Testis (tissue), 3 donors: Measurements from ENCODE around the gene DNAJB5. TPM values are rescaled to one million over a fixed set of nuclear protein-coding genes. Genes with fewer than 3 reads are reported as not detected.

ENCODE experiments used
- DNase-seq: peaks from one replicate; pipeline ENCODE4 v3.0.0-alpha.2; 2019
- H3K27ac ChIP-seq, 2 donors: fragments of 200-600 bp; sonication (generic); one replicate each; pipeline ENCODE4 v1.5.1; 2019
- H3K27me3 ChIP-seq: fragments of 200-600 bp; sonication (generic); one replicate; pipeline ENCODE4 v1.5.1; 2019
- H3K36me3 ChIP-seq: fragments of 200-600 bp; sonication (generic); one replicate; pipeline ENCODE4 v1.5.1; 2017; ENCODE audit warnings: low read depth; ENCODE audit errors: missing control alignments
- H3K4me1 ChIP-seq: fragments of 200-600 bp; sonication (generic); one replicate; pipeline ENCODE4 v1.5.1; 2019
- H3K4me3 ChIP-seq, 2 donors: fragments of 200-600 bp; sonication (generic); one replicate each; pipeline ENCODE4 v1.5.1; 2017 to 2019
- H3K9me3 ChIP-seq: fragments of 200-600 bp; sonication (generic); one replicate; pipeline ENCODE4 v1.5.1; 2017
- POLR2A ChIP-seq: fragments of 450-650 bp; IDR thresholded peaks from one replicate; pipeline ENCODE4 v1.6.1; 2017; ENCODE audit warnings: antibody characterized with exemption, mild to moderate bottlenecking, moderate library complexity
- WGBS, 2 donors: methylation state at CpG; one replicate each; pipeline ENCODE4 v1.1.5; 2018; 5-methylcytosine and 5-hydroxymethylcytosine counted together
- intact Hi-C: fragments of 100-400 bp; cut with DNase I; formaldehyde crosslinking; loops from one replicate; pipeline ENCODE4 v1.15.1; 2023; ENCODE audit warnings: low total_unique reads
- polyA plus RNA-seq: library from polyadenylated mRNA; stranded (reverse); fragments of 350-450 nt; fragmentation: Illumina TruSeq; extraction: RNeasy Lipid Tissue Mini Kit (QIAGEN cat#74804); gene quantifications from one replicate; pipeline ENCODE4 v1.2.3, GENCODE V29; 2014; ENCODE audit warnings: low read depth, low replicate concordance; ENCODE audit not compliant: insufficient read depth
- total RNA-seq, 2 donors: library from RNA; depleted of rRNA; stranded (reverse); fragments of >200 nt; gene quantifications; one replicate each; pipeline ENCODE4 v1.2.3, GENCODE V29; 2016
- TF ChIP-seq, protein P1 (sequence below), 3 experiments: fragments of 450-650 bp in 2 of 3; fragments of 200-600 bp in 1 of 3; sonication (generic) in 1 of 3; IDR thresholded peaks; one replicate each; pipeline ENCODE4 v1.5.1; 2016 to 2019; ENCODE audit warnings: antibody characterized with exemption in 3 of 3, mild to moderate bottlenecking in 2 of 3, moderate library complexity in 1 of 3

The DNAJB5 gene
- total and polyA plus RNA-seq, 3 donors from 2014 or later = 44.0 to 49.9 (median 47.7) TPM

DNA sequence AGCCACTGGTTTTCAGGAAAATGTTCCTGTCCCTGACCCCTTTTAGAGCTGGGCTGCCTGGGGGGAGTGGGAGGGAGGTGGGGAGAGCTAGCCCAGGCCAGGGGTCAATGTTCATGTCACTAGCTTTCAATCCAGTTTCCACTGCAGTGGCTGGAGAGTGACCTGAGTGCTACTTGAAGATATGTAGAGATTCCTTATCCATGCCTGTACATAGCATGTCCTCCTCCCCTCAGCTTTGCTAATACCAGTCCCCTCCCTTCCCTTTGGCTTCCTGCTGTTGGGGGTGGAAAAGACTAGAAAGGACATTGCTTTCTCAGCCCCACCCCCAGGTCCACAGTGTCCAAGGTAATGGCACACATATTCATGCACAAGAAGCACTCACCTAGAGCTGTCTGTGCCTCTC lies 7.8 kb downstream of the DNAJB5 start:
- Histone ChIP-seq H3K4me3 (no peak overlapping the region), H3K27me3 (no peaks in the 10 kb centered on the region), H3K27ac (no peak overlapping the region), H3K36me3 (no peaks in the 10 kb centered on the region), H3K4me1 (peaks cover 31% of the 10 kb centered on the region), H3K9me3 (no peaks in the 10 kb centered on the region)
- no peak for DNase-seq
- intact Hi-C loops = loop anchor here (10.0 kb wide), 1 partner anchor 107 kb away; the partner anchor contains the start of gene STOML2
- TF ChIP-seq, protein P1, sequence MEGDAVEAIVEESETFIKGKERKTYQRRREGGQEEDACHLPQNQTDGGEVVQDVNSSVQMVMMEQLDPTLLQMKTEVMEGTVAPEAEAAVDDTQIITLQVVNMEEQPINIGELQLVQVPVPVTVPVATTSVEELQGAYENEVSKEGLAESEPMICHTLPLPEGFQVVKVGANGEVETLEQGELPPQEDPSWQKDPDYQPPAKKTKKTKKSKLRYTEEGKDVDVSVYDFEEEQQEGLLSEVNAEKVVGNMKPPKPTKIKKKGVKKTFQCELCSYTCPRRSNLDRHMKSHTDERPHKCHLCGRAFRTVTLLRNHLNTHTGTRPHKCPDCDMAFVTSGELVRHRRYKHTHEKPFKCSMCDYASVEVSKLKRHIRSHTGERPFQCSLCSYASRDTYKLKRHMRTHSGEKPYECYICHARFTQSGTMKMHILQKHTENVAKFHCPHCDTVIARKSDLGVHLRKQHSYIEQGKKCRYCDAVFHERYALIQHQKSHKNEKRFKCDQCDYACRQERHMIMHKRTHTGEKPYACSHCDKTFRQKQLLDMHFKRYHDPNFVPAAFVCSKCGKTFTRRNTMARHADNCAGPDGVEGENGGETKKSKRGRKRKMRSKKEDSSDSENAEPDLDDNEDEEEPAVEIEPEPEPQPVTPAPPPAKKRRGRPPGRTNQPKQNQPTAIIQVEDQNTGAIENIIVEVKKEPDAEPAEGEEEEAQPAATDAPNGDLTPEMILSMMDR (IDR thresholded peaks at IDR 0.05) = no peak
- TF ChIP-seq POLR2A = no peak

DNA sequence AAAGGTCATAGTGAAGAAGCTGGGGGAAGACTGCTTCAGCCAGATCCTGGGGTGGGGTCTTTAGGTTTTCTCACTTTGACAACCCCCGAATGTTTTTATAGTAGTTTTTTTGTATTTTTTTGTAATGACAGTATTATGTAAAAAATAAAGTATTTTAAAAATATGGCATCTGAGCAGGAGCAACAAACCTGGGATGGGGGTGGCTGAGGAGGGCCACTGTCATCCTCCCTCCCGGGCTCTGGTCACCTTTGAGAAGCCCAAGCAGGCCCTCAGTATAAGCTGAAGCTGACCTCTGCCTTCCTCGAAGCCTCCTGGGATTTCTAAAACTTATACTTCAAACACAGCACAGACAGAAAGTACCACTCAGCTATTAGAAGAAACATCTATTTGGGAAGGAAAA lies 8.7 kb downstream of the DNAJB5 start:
- Histone ChIP-seq H3K4me1 (peaks cover 22% of the 10 kb centered on the region), H3K9me3 (no peaks in the 10 kb centered on the region), H3K36me3 (no peaks in the 10 kb centered on the region), H3K27ac (no peak overlapping the region), H3K27me3 (no peaks in the 10 kb centered on the region), H3K4me3 (no peak overlapping the region)
- TF ChIP-seq, protein P1 (IDR thresholded peaks at IDR 0.05) = no peak
- no peak for TF ChIP-seq POLR2A
- 83% methylated on average over 3 of the region's 3 CpGs for WGBS, 2 donors
- no peak for DNase-seq
- intact Hi-C loops = loop anchor here (10.0 kb wide), 1 partner anchor 107 kb away; the partner anchor contains the start of gene STOML2

DNA sequence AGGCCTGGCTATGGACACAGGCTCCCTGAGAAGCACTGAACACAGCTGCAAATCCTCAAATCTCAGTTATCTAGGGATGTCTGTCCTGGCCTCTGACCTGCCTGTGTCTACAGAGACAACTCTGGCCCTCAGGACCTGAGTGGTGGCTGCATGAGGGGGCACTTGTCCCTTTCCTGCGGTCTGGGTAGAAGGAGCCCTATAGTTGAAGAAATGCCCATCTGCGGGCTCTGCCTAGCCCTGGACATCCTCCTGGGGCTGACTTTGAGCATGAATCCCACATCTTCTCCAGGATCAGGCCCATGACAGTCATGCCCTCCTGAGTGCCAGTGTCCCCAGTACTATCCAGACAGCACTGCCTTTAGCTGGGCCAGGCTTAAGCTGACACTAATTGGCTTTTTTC lies 10.0 kb downstream of the DNAJB5 start:
- TF ChIP-seq POLR2A = no peak
- TF ChIP-seq, protein P1 (IDR thresholded peaks at IDR 0.05) = no peak
- intact Hi-C loops = loop anchor here (10.0 kb wide), 1 partner anchor 105 kb away; the partner anchor contains the start of gene STOML2
- H3K36me3 ChIP-seq = no peaks in the 10 kb centered on the region
- no peak for DNase-seq
- no peak overlapping the region for H3K4me3 ChIP-seq
- peaks cover 9% of the 10 kb centered on the region for H3K4me1 ChIP-seq
- no peaks in the 10 kb centered on the region for H3K9me3 ChIP-seq
- 80 to 100% methylated on average over 1 to 2 of the region's 2 CpGs for WGBS, 2 donors
- H3K27ac ChIP-seq = no peak overlapping the region
- H3K27me3 ChIP-seq = no peaks in the 10 kb centered on the region

DNA sequence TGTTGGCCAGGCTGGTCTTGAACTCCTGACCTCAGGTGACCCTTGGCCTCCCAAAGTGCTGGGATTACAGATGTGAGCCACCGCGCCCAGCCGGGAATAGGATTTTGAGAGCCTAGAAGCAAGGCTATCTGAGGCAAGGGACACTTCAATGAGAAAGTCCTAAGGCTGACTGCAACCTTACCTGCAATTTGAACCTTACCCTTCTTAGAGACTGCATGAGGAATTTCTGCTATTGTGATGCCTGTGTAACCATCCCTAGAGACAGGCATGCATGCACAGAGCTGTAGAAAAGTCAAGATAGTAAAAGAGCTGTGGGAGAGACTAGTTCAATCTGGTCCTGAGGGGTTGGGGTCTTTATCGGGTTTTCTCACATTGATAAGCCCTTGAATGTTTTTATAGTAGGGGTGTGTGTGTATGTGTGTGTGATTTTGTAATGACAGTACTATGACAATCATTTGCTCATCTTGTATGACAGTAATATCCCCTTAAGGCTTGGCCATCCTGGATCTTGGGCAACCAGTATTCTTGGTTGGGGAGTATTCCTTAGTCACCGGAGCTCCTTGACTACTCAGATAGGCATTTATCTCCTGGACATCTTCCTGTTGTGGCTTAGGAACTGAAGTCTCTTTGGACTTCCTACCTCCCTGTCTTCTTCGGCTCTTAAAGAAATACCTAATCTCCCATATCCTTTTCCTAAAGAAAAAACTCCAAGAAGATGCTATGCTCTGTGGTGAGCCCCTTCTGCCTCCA lies 11.2 kb downstream of the DNAJB5 start:
- intact Hi-C loops = no loop called here
- Histone ChIP-seq H3K36me3 (no peaks in the 10 kb centered on the region), H3K27me3 (no peaks in the 10 kb centered on the region), H3K4me3 (no peak overlapping the region), H3K9me3 (no peaks in the 10 kb centered on the region), H3K27ac (no peak overlapping the region), H3K4me1 (no peaks in the 10 kb centered on the region)
- whole genome bisulfite sequencing, 2 donors = 90% methylated on average over 6 of the region's 6 CpGs
- TF ChIP-seq, protein P1 (IDR thresholded peaks at IDR 0.05) = no peak
- TF ChIP-seq POLR2A = no peak
- no peak for DNase-seq

DNA sequence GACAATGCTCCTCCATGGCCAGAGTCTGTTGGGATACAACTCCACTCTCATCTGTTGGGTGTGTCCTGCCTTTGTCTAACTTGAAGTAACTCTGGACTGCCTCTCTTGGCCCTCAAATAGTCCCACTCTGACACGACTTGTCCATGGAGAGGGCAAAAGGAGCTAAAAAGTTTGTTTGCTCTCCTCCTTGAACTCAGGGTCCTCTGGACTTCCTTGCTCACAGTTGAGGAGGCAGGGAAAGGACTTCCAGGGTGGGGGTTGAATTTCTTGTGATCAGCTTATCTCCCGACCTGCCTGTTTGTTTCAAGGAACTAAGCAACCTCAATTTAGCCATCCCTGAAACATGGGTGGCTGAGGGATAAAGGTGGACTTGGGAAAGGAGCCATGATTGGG lies 11.7 kb downstream of the DNAJB5 start:
- H3K27ac ChIP-seq = no peak overlapping the region
- intact Hi-C loops = no loop called here
- WGBS, 2 donors = 79 to 92% methylated on average over 2 of the region's 2 CpGs

More for the DNA sequence above, 11.7 kb downstream of the DNAJB5 start:
- Histone ChIP-seq H3K27me3 (no peaks in the 10 kb centered on the region), H3K4me1 (no peaks in the 10 kb centered on the region), H3K36me3 (no peaks in the 10 kb centered on the region), H3K9me3 (no peaks in the 10 kb centered on the region), H3K4me3 (no peak overlapping the region)
- no peak for TF ChIP-seq POLR2A
- TF ChIP-seq, protein P1 (IDR thresholded peaks at IDR 0.05) = no peak
- no peak for DNase-seq
